ENCODE results near the gene PTPRU.

Gene PTPRU

GRCh38 chr1:29371332-29371731, 135.0 kb downstream of the PTPRU start:
- Mint-ChIP-seq H3K9me3 (no peaks in the 10 kb centered on the region), H3K4me3 (no peak overlapping the region), H3K4me1 (no peaks in the 10 kb centered on the region), H3K27me3 (peaks cover 95% of the 10 kb centered on the region), H3K36me3 (ENCODE audit: insufficient read depth) (no peaks in the 10 kb centered on the region), H3K27ac (ENCODE audit: low read depth) (no peak overlapping the region)
- no peak for ATAC-seq (replicated peaks; ENCODE audit: extremely low read depth, poor library complexity, severe bottlenecking)
- no peak for DNase-seq (ENCODE audit: low spot score in 2 of 2)

- H3K27me3 Mint-ChIP-seq, result peaks cover 95% of the 10 kb centered on the region
- no peak for DNase-seq (ENCODE audit: low spot score in 2 of 2)
Measured at GRCh38 chr1:29372108-29372507, 135.8 kb downstream of the PTPRU start.

More at GRCh38 chr1:29372108-29372507, 135.8 kb downstream of the PTPRU start:
- Mint-ChIP-seq H3K9me3 (no peaks in the 10 kb centered on the region), H3K4me1 (no peaks in the 10 kb centered on the region), H3K36me3 (ENCODE audit: insufficient read depth) (no peaks in the 10 kb centered on the region), H3K4me3 (no peak overlapping the region), H3K27ac (ENCODE audit: low read depth) (no peak overlapping the region)
- ATAC-seq (replicated peaks; ENCODE audit: extremely low read depth, poor library complexity, severe bottlenecking), result no peak
